Coronary artery (tissue), 2 donors: Measurements from ENCODE around the gene BTBD17.
"Not testable (repeated sequence)": the region's sequence is repeated elsewhere in the genome, so short reads cannot be mapped to it uniquely, and the experiment has no call there.

Experiments
- DNase-seq: peaks from one replicate; pipeline ENCODE4 v3.0.0-alpha.2; 2017; ENCODE audit warnings: low spot score
- H3K27ac ChIP-seq, 2 donors: fragments of 200-600 bp; sonication (generic); one replicate each; pipeline ENCODE4 v1.5.1; 2016 to 2019
- H3K4me3 ChIP-seq: fragments of 200-600 bp; sonication (generic); 2 replicates; pipeline ENCODE4 v1.5.1; 2016; ENCODE audit warnings: mild to moderate bottlenecking, moderate library complexity
- CTCF ChIP-seq: fragments of 200-600 bp; sonication (generic); IDR thresholded peaks from one replicate; pipeline ENCODE4 v1.5.1; 2019; ENCODE audit warnings: antibody characterized with exemption

Gene BTBD17

GRCh38 chr17:74361230-74362068, at the start of gene BTBD17:
BTBD17 (minus strand) TSS chr17:74361868; CDS start chr17:74361819, 49 bp downstream.
- no peak for DNase-seq
- no peak within 1 kb of the TSS for H3K27ac ChIP-seq
- no peak within 1 kb of the TSS for H3K4me3 ChIP-seq
- TF ChIP-seq CTCF = no peak

- DNase-seq = no peak
- H3K27ac ChIP-seq = no peak overlapping the region
- TF ChIP-seq CTCF = no peak
Observed at GRCh38 chr17:74410001-74410443, 48.4 kb upstream of the BTBD17 start.

GRCh38 chr17:74408815-74409214, 47.1 kb upstream of the BTBD17 start:
- no peak overlapping the region for H3K27ac ChIP-seq
- no peak for DNase-seq
- no peak for TF ChIP-seq CTCF
- no peak overlapping the region for H3K4me3 ChIP-seq

More at GRCh38 chr17:74410001-74410443, 48.4 kb upstream of the BTBD17 start:
- no peak overlapping the region for H3K4me3 ChIP-seq

- Histone ChIP-seq H3K4me3 (no peak overlapping the region), H3K27ac (no peak overlapping the region)
- no peak for DNase-seq
- no peak for TF ChIP-seq CTCF
Observed at GRCh38 chr17:74408262-74408661, 46.6 kb upstream of the BTBD17 start.

- Histone ChIP-seq H3K4me3 (no peak overlapping the region), H3K27ac (no peak overlapping the region)
- TF ChIP-seq CTCF = no peak
- no peak for DNase-seq
Observed at GRCh38 chr17:74407384-74407783, 45.7 kb upstream of the BTBD17 start.

GRCh38 chr17:74405311-74405710, 43.6 kb upstream of the BTBD17 start:
- not testable (repeated sequence) for H3K4me3 ChIP-seq, DNase-seq, H3K27ac ChIP-seq

GRCh38 chr17:74404789-74405188, 43.1 kb upstream of the BTBD17 start:
- Histone ChIP-seq H3K4me3 (no peak overlapping the region), H3K27ac (no peak overlapping the region)
- no peak for DNase-seq
- TF ChIP-seq CTCF = no peak
